Esophagus muscularis mucosa (tissue), 4 donors: ENCODE data around the gene ADGRV1.

Experiments
- EP300 ChIP-seq: sonication (generic); formaldehyde crosslinking; IDR thresholded peaks from one replicate; pipeline ENCODE4 v1.6.1; 2017; ENCODE audit warnings: antibody characterized with exemption
- POLR2AphosphoS5 ChIP-seq, 2 donors: sonication (generic); formaldehyde crosslinking; IDR thresholded peaks; one replicate each; pipeline ENCODE4 v1.6.1; 2017; ENCODE audit warnings: antibody characterized with exemption in 2 of 2
- TF ChIP-seq, protein P1 (sequence below), 3 experiments: fragments of 200-600 bp in 2 of 3; fragments of 450-650 bp in 1 of 3; sonication (generic) in 2 of 3; IDR thresholded peaks; one replicate each; pipeline ENCODE4 v1.5.1; 2017 to 2019; ENCODE audit warnings: antibody characterized with exemption in 3 of 3, mild to moderate bottlenecking in 2 of 3, moderate library complexity in 1 of 3

DNA sequence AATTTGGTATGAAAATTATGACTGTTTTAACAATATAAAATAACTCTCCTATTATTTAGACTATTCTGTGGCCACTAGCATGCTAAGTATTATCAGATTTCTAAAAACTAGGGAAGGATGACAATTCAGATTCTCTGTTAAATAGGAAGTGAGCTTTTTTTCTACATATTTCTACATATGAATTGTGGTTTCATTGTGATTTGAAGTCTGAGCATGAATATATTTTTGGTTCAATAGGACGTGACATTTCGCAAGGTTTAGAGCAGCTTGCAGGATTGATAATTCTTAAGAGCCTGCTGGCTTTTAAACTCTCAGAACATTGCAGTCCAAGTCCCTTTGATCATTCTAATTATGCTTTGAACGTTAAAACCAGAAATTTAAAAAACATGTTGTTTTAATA, 82.9 kb downstream of the ADGRV1 start:
- TF ChIP-seq, protein P1, sequence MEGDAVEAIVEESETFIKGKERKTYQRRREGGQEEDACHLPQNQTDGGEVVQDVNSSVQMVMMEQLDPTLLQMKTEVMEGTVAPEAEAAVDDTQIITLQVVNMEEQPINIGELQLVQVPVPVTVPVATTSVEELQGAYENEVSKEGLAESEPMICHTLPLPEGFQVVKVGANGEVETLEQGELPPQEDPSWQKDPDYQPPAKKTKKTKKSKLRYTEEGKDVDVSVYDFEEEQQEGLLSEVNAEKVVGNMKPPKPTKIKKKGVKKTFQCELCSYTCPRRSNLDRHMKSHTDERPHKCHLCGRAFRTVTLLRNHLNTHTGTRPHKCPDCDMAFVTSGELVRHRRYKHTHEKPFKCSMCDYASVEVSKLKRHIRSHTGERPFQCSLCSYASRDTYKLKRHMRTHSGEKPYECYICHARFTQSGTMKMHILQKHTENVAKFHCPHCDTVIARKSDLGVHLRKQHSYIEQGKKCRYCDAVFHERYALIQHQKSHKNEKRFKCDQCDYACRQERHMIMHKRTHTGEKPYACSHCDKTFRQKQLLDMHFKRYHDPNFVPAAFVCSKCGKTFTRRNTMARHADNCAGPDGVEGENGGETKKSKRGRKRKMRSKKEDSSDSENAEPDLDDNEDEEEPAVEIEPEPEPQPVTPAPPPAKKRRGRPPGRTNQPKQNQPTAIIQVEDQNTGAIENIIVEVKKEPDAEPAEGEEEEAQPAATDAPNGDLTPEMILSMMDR (IDR thresholded peaks at IDR 0.05) = no peak
- TF ChIP-seq POLR2AphosphoS5 (IDR thresholded peaks at IDR 0.05) = no peak
- TF ChIP-seq EP300 = no peak
